Endometrium (tissue), 2 donors: ENCODE results near the gene EMILIN1.
A peak's percentile ranks its signal among the peaks of the same experiment; 100 is the strongest.

Experiments used
- FAIRE-seq: peaks from 2 replicates; lab custom pipeline; 2012; peaks lifted over from hg19 to GRCh38; lab: Jason Lieb, UNC
- donor health status: control.
- donor health status: control.

Gene EMILIN1

GRCh38 chr2:27078267-27079194 is at the start of gene EMILIN1:
Gene EMILIN1 (plus strand): TSS chr2:27078615. CDS start chr2:27079066, 451 bp downstream.
- no peak for FAIRE-seq

- FAIRE-seq = no peak
Measured at GRCh38 chr2:27029051-27029450, 49.4 kb upstream of the EMILIN1 start.

GRCh38 chr2:27032495-27033252 is 45.7 kb upstream of the EMILIN1 start, which contains the start of gene TMEM214:
Gene TMEM214 (plus strand): TSS chr2:27032965. CDS start chr2:27033016, 51 bp downstream.
- no peak for FAIRE-seq

- no peak for FAIRE-seq
Measured at GRCh38 chr2:27033253-27033852, 45.1 kb upstream of the EMILIN1 start.

- no peak for FAIRE-seq
Measured at GRCh38 chr2:27038012-27038411, 40.4 kb upstream of the EMILIN1 start.

- no peak for FAIRE-seq
Measured at GRCh38 chr2:27038631-27039339, 39.6 kb upstream of the EMILIN1 start.

GRCh38 chr2:27039426-27039825 is 39.0 kb upstream of the EMILIN1 start:
- FAIRE-seq = no peak

- FAIRE-seq = no peak
Measured at GRCh38 chr2:27039871-27040270, 38.5 kb upstream of the EMILIN1 start.

GRCh38 chr2:27040282-27040681 is 38.1 kb upstream of the EMILIN1 start:
- FAIRE-seq = no peak

GRCh38 chr2:27041752-27042151 is 36.7 kb upstream of the EMILIN1 start:
- FAIRE-seq = no peak

GRCh38 chr2:27042159-27042661 is 36.2 kb upstream of the EMILIN1 start:
- no peak for FAIRE-seq

GRCh38 chr2:27042985-27043634 is 35.3 kb upstream of the EMILIN1 start:
- no peak for FAIRE-seq

GRCh38 chr2:27049422-27050280 is 28.8 kb upstream of the EMILIN1 start:
- no peak for FAIRE-seq

- peak; percentile 31 for FAIRE-seq
Measured at GRCh38 chr2:27050281-27050995, 28.0 kb upstream of the EMILIN1 start.

GRCh38 chr2:27050996-27051901 is 27.2 kb upstream of the EMILIN1 start, which contains the start of gene AGBL5:
Gene AGBL5 (plus strand): TSS chr2:27051668. CDS start chr2:27052959, 1,291 bp downstream.
- FAIRE-seq = no peak

GRCh38 chr2:27051902-27052645 is 26.3 kb upstream of the EMILIN1 start:
- no peak for FAIRE-seq

GRCh38 chr2:27053321-27053720 is 25.1 kb upstream of the EMILIN1 start:
- FAIRE-seq = no peak

- FAIRE-seq = no peak
Measured at GRCh38 chr2:27053776-27054175, 24.6 kb upstream of the EMILIN1 start.
